Left kidney (tissue), 8 donors: ENCODE data around the gene GRIA1. TPM values are rescaled to one million over a fixed set of nuclear protein-coding genes. Genes with fewer than 3 reads are reported as not detected.
A peak's percentile ranks its signal among the peaks of the same experiment; 100 is the strongest.

Experiments used
- DNase-seq: peaks from one replicate; pipeline ENCODE4 v3.0.0-alpha.2; 2013
- long read RNA-seq, 8 donors: transcript quantifications; one replicate each; lab custom pipeline, GENCODE V29; 2026
- polyA plus RNA-seq: library from polyadenylated mRNA; unstranded; fragments of 120-200 nt; gene quantifications from one replicate; pipeline ENCODE4 v1.2.1, GENCODE V29; 2013; ENCODE audit not compliant: insufficient read length

The GRIA1 gene
- polyA plus RNA-seq, result 4.3 TPM
- long read RNA-seq, donor 1, result 0 reads
- long read RNA-seq, donor 2, result 0 reads
- long read RNA-seq, donor 3, result 0 reads
- long read RNA-seq, donor 4, result 0 reads
- long read RNA-seq, donor 5, result 0 reads
- long read RNA-seq, donor 6, result 0 reads
- long read RNA-seq, donor 7, result 0 reads
- long read RNA-seq, donor 8, result 0 reads

GRCh38 chr5:153490118-153491037 is at the start of gene GRIA1:
Gene GRIA1, plus strand, starts transcription at chr5:153490670.
- peak; percentile 26 for DNase-seq

GRCh38 chr5:153445875-153446579 is 44.4 kb upstream of the GRIA1 start:
- DNase-seq, result no peak

GRCh38 chr5:153447534-153447933 is 42.9 kb upstream of the GRIA1 start:
- no peak for DNase-seq

- no peak for DNase-seq
Measured at GRCh38 chr5:153456354-153456753, 34.1 kb upstream of the GRIA1 start.

- no peak for DNase-seq
Measured at GRCh38 chr5:153456993-153457392, 33.5 kb upstream of the GRIA1 start.

GRCh38 chr5:153458268-153458667 is 32.2 kb upstream of the GRIA1 start:
- no peak for DNase-seq

GRCh38 chr5:153459051-153459743 is 31.3 kb upstream of the GRIA1 start:
- no peak for DNase-seq

- DNase-seq, result no peak
Measured at GRCh38 chr5:153460421-153460820, 30.0 kb upstream of the GRIA1 start.

GRCh38 chr5:153461341-153461740 is 29.1 kb upstream of the GRIA1 start:
- DNase-seq, result no peak

- DNase-seq, result no peak
Measured at GRCh38 chr5:153463806-153464205, 26.7 kb upstream of the GRIA1 start.

- DNase-seq, result no peak
Measured at GRCh38 chr5:153467546-153467945, 22.9 kb upstream of the GRIA1 start.

GRCh38 chr5:153469423-153469822 is 21.0 kb upstream of the GRIA1 start:
- DNase-seq, result no peak

- no peak for DNase-seq
Measured at GRCh38 chr5:153470736-153471135, 19.7 kb upstream of the GRIA1 start.

GRCh38 chr5:153476767-153477166 is 13.7 kb upstream of the GRIA1 start:
- no peak for DNase-seq

GRCh38 chr5:153480401-153480800 is 10.1 kb upstream of the GRIA1 start:
- DNase-seq, result no peak

- DNase-seq, result no peak
Measured at GRCh38 chr5:153483482-153483881, 7.0 kb upstream of the GRIA1 start.

GRCh38 chr5:153485641-153486040 is 4.8 kb upstream of the GRIA1 start:
- no peak for DNase-seq

- DNase-seq, result no peak
Measured at GRCh38 chr5:153486771-153487170, 3.7 kb upstream of the GRIA1 start.

GRCh38 chr5:153489611-153490010 is 859 bp upstream of the GRIA1 start:
- no peak for DNase-seq

- DNase-seq, result no peak
Measured at GRCh38 chr5:153491038-153491744, 721 bp downstream of the GRIA1 start.

GRCh38 chr5:153491856-153492255 is 1.4 kb downstream of the GRIA1 start:
- DNase-seq, result no peak

- DNase-seq, result no peak
Measured at GRCh38 chr5:153496835-153497234, 6.4 kb downstream of the GRIA1 start.
